OCI-LY3 (cell line): ENCODE measurements around the gene FGD1.

Experiments used
- H2AFZ ChIP-seq: fragments of 200-600, 300-600 bp; shearing (Covaris generic); 2 replicates; pipeline ENCODE4 v1.6.0; 2014; ENCODE audit warnings: antibody characterized with exemption, low read depth, low read length
- H3K27ac ChIP-seq: fragments of 200-600, 300-600 bp; sonication (generic); 2 replicates; pipeline ENCODE4 v1.5.1; 2014; ENCODE audit warnings: mild to moderate bottlenecking, low read length, moderate library complexity, mixed read lengths
- H3K27me3 ChIP-seq: fragments of 200-600, 300-600 bp; sonication (generic); 2 replicates; pipeline ENCODE4 v1.6.1; 2014; ENCODE audit warnings: low read depth, low read length, mixed read lengths
- H3K36me3 ChIP-seq: fragments of 200-600, 300-600 bp; sonication (generic); replicated peaks from 2 replicates; pipeline ENCODE3; 2014; ENCODE audit warnings: low read depth, low read length, mixed read lengths
- H3K4me1 ChIP-seq: fragments of 300-600, 200-600 bp; sonication (generic); 2 replicates; pipeline ENCODE4 v1.6.1; 2014; ENCODE audit warnings: low read length, mixed read lengths
- H3K4me2 ChIP-seq: fragments of 200-600, 300-600 bp; sonication (generic); 2 replicates; pipeline ENCODE4 v1.6.1; 2014; ENCODE audit warnings: low read length, mixed read lengths
- H3K4me3 ChIP-seq: fragments of 300-600, 200-600 bp; sonication (generic); 2 replicates; pipeline ENCODE4 v1.5.1; 2014; ENCODE audit warnings: antibody characterized with exemption, mild to moderate bottlenecking, low read length, moderate library complexity
- H3K79me2 ChIP-seq: fragments of 300-600, 200-600 bp; shearing (Covaris generic); 2 replicates; pipeline ENCODE4 v1.6.1; 2014; ENCODE audit warnings: mild to moderate bottlenecking, low read length, mixed read lengths
- H3K9ac ChIP-seq: fragments of 300-600, 200-600 bp; shearing (Covaris generic); 2 replicates; pipeline ENCODE4 v1.6.0; 2014; ENCODE audit warnings: mild to moderate bottlenecking, low read length, moderate library complexity
- H3K9me3 ChIP-seq: fragments of 200-600, 300-600 bp; shearing (Covaris generic); 2 replicates; pipeline ENCODE4 v1.6.1; 2014; ENCODE audit warnings: low read length, mixed read lengths; ENCODE audit not compliant: insufficient read depth
- H4K20me1 ChIP-seq: fragments of 200-600, 300-600 bp; sonication (generic); 2 replicates; pipeline ENCODE4 v1.6.1; 2016; ENCODE audit warnings: low read length, mixed read lengths; ENCODE audit not compliant: insufficient read depth
- CTCF ChIP-seq: fragments of 200-600, 300-600 bp; sonication (generic); IDR thresholded peaks from 2 replicates; pipeline ENCODE4 v1.5.1; 2014; ENCODE audit warnings: antibody characterized with exemption, low read length, low read depth
- EZH2phosphoT487 ChIP-seq: fragments of 200-600 bp; shearing (Covaris generic); IDR thresholded peaks from 2 replicates; pipeline ENCODE4 v1.6.1; 2018; ENCODE audit warnings: antibody characterized with exemption, mixed run types, low read depth

FGD1 gene

GRCh38 chrX:54435121-54435520 is 60.9 kb downstream of the FGD1 start:
- TF ChIP-seq EZH2phosphoT487 = no peak
- no peak for TF ChIP-seq CTCF
- Histone ChIP-seq H2AFZ (no peak overlapping the region), H3K9ac (no peak overlapping the region)

DNA sequence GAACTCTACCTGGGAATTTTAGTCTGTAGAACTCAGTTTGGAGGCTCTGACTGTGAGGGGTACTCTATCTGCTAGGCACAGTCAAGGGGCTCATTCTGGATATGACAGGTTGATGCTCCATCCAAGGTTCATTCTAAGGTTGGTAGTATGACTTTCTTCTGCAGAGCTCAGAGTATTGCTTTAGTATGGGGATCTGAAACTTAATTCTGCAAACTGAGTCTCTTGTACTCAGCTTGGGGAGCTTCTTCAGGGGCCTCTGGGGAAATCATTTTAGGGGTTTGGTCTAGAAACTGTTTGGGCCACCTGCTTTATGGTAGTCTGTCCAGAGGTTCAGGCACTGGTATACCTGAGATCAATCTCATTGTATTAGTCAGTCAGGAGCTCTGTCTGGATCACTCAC is 65.5 kb downstream of the FGD1 start:
- peaks cover 7% of the 10 kb centered on the region for H3K4me1 ChIP-seq
- no peak overlapping the region for H2AFZ ChIP-seq
- no peaks in the 10 kb centered on the region for H3K36me3 ChIP-seq
- no peak overlapping the region for H3K4me3 ChIP-seq
- H3K27me3 ChIP-seq = no peaks in the 10 kb centered on the region
- no peaks in the 10 kb centered on the region for H4K20me1 ChIP-seq
- TF ChIP-seq EZH2phosphoT487 (no peak), CTCF (no peak)
- no peak overlapping the region for H3K27ac ChIP-seq
- H3K4me2 ChIP-seq = no peak overlapping the region; the same call in 1 of the 2 replicates
- no peaks in the 10 kb centered on the region for H3K9me3 ChIP-seq
- H3K9ac ChIP-seq = no peak overlapping the region
- no peaks in the 10 kb centered on the region for H3K79me2 ChIP-seq

More at GRCh38 chrX:54435121-54435520, 60.9 kb downstream of the FGD1 start:
- no peak overlapping the region for H3K27ac ChIP-seq
- peaks cover 5% of the 10 kb centered on the region for H3K79me2 ChIP-seq
- H3K4me1 ChIP-seq = peaks cover 12% of the 10 kb centered on the region
- H3K4me3 ChIP-seq = no peak overlapping the region
- H3K9me3 ChIP-seq = no peaks in the 10 kb centered on the region
- no peaks in the 10 kb centered on the region for H3K36me3 ChIP-seq
- no peak overlapping the region for H3K4me2 ChIP-seq
- H4K20me1 ChIP-seq = no peaks in the 10 kb centered on the region
- H3K27me3 ChIP-seq = no peaks in the 10 kb centered on the region

GRCh38 chrX:54427837-54428424 is 68.1 kb downstream of the FGD1 start:
- no peak overlapping the region for H3K4me2 ChIP-seq
- no peak for TF ChIP-seq EZH2phosphoT487
- H3K4me1 ChIP-seq = peaks cover 7% of the 10 kb centered on the region
- H3K9ac ChIP-seq = no peak overlapping the region
- H3K27ac ChIP-seq = no peak overlapping the region
- no peak overlapping the region for H3K4me3 ChIP-seq
- no peaks in the 10 kb centered on the region for H3K36me3 ChIP-seq
- H4K20me1 ChIP-seq = no peaks in the 10 kb centered on the region
- H3K27me3 ChIP-seq = no peaks in the 10 kb centered on the region
- no peak overlapping the region for H2AFZ ChIP-seq
- no peaks in the 10 kb centered on the region for H3K79me2 ChIP-seq
- no peaks in the 10 kb centered on the region for H3K9me3 ChIP-seq

GRCh38 chrX:54423161-54423888 is 72.7 kb downstream of the FGD1 start:
- Histone ChIP-seq H3K79me2 (no peaks in the 10 kb centered on the region), H3K27ac (no peak overlapping the region), H4K20me1 (no peaks in the 10 kb centered on the region), H3K9ac (no peak overlapping the region), H3K4me2 (peak overlapping the region; percentile 64), H3K4me3 (peak overlapping the region; percentile 46), H2AFZ (peak overlapping the region; percentile 73; the same call in 1 of the 2 replicates), H3K27me3 (no peaks in the 10 kb centered on the region), H3K4me1 (no peaks in the 10 kb centered on the region), H3K9me3 (no peaks in the 10 kb centered on the region), H3K36me3 (no peaks in the 10 kb centered on the region)
- TF ChIP-seq EZH2phosphoT487 = no peak
- peak; percentile 31 for TF ChIP-seq CTCF
